Natural killer cell (primary cell): ENCODE measurements around the gene WNK1. TPM values are rescaled to one million over a fixed set of nuclear protein-coding genes. Genes with fewer than 3 reads are reported as not detected.

Experiments
- ATAC-seq, 3 donors: fragments of 150-1000 bp in 2 of 3; fragments of 200-7000 bp in 1 of 3; cut with Tn5 transposase; 1 replicate in 1 of 3; 2 replicates in 2 of 3; pipeline ENCODE4 v1.10.0; 2021; ENCODE audit warnings: mild to moderate bottlenecking in 2 of 3, moderate library complexity in 2 of 3
- DNase-seq, 2 donors: peaks; one replicate each; pipeline versions ENCODE4 v3.0.0 to v3.0.0-alpha.2; 2013 to 2021; ENCODE audit warnings: mixed read lengths in 1 of 2
- H3K27ac ChIP-seq: one replicate; pipeline ENCODE4 v1.5.1; 2013; ENCODE audit warnings: mild to moderate bottlenecking, low read length
- H3K27me3 ChIP-seq: one replicate; pipeline ENCODE4 v1.6.1; 2013; ENCODE audit warnings: low read length; ENCODE audit not compliant: control insufficient read depth, insufficient read depth
- H3K36me3 ChIP-seq: one replicate; pipeline ENCODE4 v1.6.1; 2013; ENCODE audit warnings: low read length; ENCODE audit not compliant: control insufficient read depth, insufficient read depth
- H3K4me1 ChIP-seq: one replicate; pipeline ENCODE4 v1.6.1; 2013; ENCODE audit warnings: low read length; ENCODE audit not compliant: control insufficient read depth, insufficient read depth
- H3K4me3 ChIP-seq: one replicate; pipeline ENCODE4 v1.5.1; 2013; ENCODE audit warnings: low read length
- H3K9me3 ChIP-seq: one replicate; pipeline ENCODE4 v1.6.1; 2013; ENCODE audit warnings: low read length; ENCODE audit not compliant: control insufficient read depth, insufficient read depth
- H3K27ac Mint-ChIP-seq, 2 donors: one replicate each; pipeline ENCODE4 v1.8.0; 2022; ENCODE audit warnings: mild to moderate bottlenecking in 2 of 2, mixed read lengths in 2 of 2, moderate library complexity in 1 of 2
- H3K27me3 Mint-ChIP-seq, 2 donors: one replicate each; pipeline ENCODE4 v1.8.0; 2022; ENCODE audit warnings: low read depth in 2 of 2, mixed read lengths in 2 of 2
- H3K36me3 Mint-ChIP-seq: one replicate; pipeline ENCODE4 v1.8.0; 2022; ENCODE audit warnings: mixed read lengths
- H3K4me1 Mint-ChIP-seq, 2 donors: one replicate each; pipeline ENCODE4 v1.8.0; 2022; ENCODE audit warnings: mixed read lengths in 2 of 2
- H3K4me3 Mint-ChIP-seq: one replicate; pipeline ENCODE4 v1.8.0; 2022; ENCODE audit warnings: mild to moderate bottlenecking, moderate library complexity, mixed read lengths
- H3K9me3 Mint-ChIP-seq, 2 donors: one replicate each; pipeline ENCODE4 v1.8.0; 2022; ENCODE audit warnings: mixed read lengths in 2 of 2
- CTCF ChIP-seq: fragments of 200-600 bp; IDR thresholded peaks from one replicate; pipeline ENCODE4 v1.8.0; 2022; ENCODE audit warnings: antibody characterized with exemption
- WGBS: methylation state at CpG from one replicate; pipeline ENCODE4 v1.1.7; 2013; ENCODE audit warnings: missing lambda C conversion rate; ENCODE audit not compliant: insufficient coverage; 5-methylcytosine and 5-hydroxymethylcytosine counted together
- intact Hi-C: fragments of 100-400 bp; cut with micrococcal nuclease; formaldehyde crosslinking; loops from one replicate; pipeline ENCODE4 v1.14.2; 2022
- total RNA-seq, 4 donors: library from RNA; stranded (reverse); fragments of 120-200 nt in 1 of 4; gene quantifications; one replicate each; pipeline versions ENCODE4 v1.2.3 to v1.2.4, GENCODE V29; 2013 to 2022

Gene WNK1
- total RNA-seq, 3 donors from 2014 or later (not counting 1 experiment from before 2014, with no cell fraction given) = 177 to 203 (median 192) TPM

DNA sequence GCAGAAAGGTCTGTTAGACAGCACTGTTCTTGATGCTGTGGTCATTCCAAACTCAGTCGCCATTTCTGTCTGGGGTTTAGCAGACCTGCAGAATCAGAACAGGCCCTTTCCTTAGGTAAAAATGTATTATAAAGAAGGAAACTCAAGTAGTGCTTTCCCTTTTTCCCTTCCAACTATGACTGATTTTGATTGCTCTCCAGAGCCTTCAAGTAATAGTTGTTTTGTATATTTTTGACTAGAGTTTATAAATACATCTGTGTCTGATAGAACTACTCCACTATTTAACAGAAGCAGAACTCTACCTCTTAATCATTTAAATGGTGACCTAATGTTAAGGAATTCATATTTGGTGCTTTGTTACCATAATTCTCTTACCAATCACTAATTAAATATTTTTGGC lies 74.0 kb downstream of the WNK1 start:
- no peak for DNase-seq
- peak overlapping the region in 1 of 2 donors; percentile 26 for H3K27ac Mint-ChIP-seq
- H3K4me3 Mint-ChIP-seq = no peak overlapping the region
- ATAC-seq = no peak
- WGBS = 92% methylated on average over 1 of the region's 1 CpG
- no peaks in the 10 kb centered on the region for H3K9me3 ChIP-seq
- no peak overlapping the region for H3K27ac ChIP-seq
- peaks cover 34% of the 10 kb centered on the region for H3K36me3 ChIP-seq
- no peaks in the 10 kb centered on the region for H3K27me3 ChIP-seq
- intact Hi-C loops = no loop called here
- no peak overlapping the region for H3K4me3 ChIP-seq
- no peak for TF ChIP-seq CTCF
- no peaks in the 10 kb centered on the region for H3K27me3 Mint-ChIP-seq
- H3K36me3 Mint-ChIP-seq = no peaks in the 10 kb centered on the region
- H3K4me1 Mint-ChIP-seq = peaks cover 32 to 41% of the 10 kb centered on the region in 2 donors
- H3K4me1 ChIP-seq = peaks cover 6% of the 10 kb centered on the region
- peaks cover 2 to 5% of the 10 kb centered on the region in 2 donors for H3K9me3 Mint-ChIP-seq

DNA sequence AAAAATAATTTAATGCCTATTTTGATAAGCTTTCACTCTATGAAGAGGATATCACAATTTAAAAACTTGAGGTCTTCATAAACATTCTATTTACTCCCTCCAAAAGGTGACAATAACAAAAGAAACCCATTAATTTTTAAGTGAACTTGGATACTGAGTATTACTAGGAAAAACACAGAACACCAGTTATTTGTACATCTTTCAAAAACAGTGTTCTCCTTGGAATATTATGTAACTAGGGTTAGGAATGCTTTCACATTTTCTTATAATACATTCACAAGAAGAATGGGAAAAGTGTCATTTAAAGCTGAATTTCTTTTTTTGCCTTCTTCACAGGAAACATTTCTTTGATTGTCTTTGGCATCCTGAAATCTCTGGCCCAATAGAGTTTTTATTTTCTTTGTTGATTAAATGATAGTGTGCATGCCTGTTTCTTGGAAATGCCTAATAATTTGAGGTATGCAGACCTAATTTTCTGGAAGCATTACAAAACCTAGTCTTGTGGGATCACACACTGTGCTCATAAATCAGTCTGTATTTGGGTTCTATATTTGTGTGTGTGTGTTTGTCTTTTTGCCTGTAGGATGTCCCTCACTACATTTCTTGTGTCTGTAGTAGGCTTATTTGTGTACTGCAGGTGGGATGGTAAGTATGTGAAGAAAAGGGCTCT lies 76.5 kb downstream of the WNK1 start:
- intact Hi-C loops = no loop called here
- H3K4me3 ChIP-seq = no peak overlapping the region
- peaks cover 46% of the 10 kb centered on the region for H3K36me3 ChIP-seq
- peaks cover 9% of the 10 kb centered on the region for H3K36me3 Mint-ChIP-seq
- H3K27me3 Mint-ChIP-seq = no peaks in the 10 kb centered on the region
- peaks cover 3% of the 10 kb centered on the region for H3K4me1 ChIP-seq
- H3K27ac ChIP-seq = no peak overlapping the region
- peak overlapping the region; percentile 43 to 47 for H3K27ac Mint-ChIP-seq
- no peaks in the 10 kb centered on the region for H3K27me3 ChIP-seq
- H3K9me3 ChIP-seq = no peaks in the 10 kb centered on the region
- ATAC-seq (no peak), DNase-seq (no peak)
- no peaks in the 10 kb centered on the region for H3K9me3 Mint-ChIP-seq
- peaks cover 26% of the 10 kb centered on the region in 2 donors for H3K4me1 Mint-ChIP-seq
- TF ChIP-seq CTCF = no peak
- no peak overlapping the region for H3K4me3 Mint-ChIP-seq

- no peak overlapping the region for H3K4me3 Mint-ChIP-seq
- H3K4me1 Mint-ChIP-seq = peaks cover 15 to 25% of the 10 kb centered on the region in 2 donors
- peaks cover 9% of the 10 kb centered on the region for H3K36me3 Mint-ChIP-seq
- Histone ChIP-seq H3K4me1 (no peaks in the 10 kb centered on the region), H3K9me3 (no peaks in the 10 kb centered on the region), H3K4me3 (no peak overlapping the region), H3K27ac (no peak overlapping the region), H3K27me3 (no peaks in the 10 kb centered on the region), H3K36me3 (peaks cover 54% of the 10 kb centered on the region)
- DNase-seq = no peak
- 100% methylated on average over 4 of the region's 4 CpGs for WGBS
- H3K27me3 Mint-ChIP-seq = no peaks in the 10 kb centered on the region
- H3K9me3 Mint-ChIP-seq = no peaks in the 10 kb centered on the region
- no peak for TF ChIP-seq CTCF
- intact Hi-C loops = no loop called here
- no peak for ATAC-seq
- H3K27ac Mint-ChIP-seq = peak overlapping the region in 1 of 2 donors; percentile 14
These were observed 77.9 kb downstream of the WNK1 start for GRCh38 chr12:830111-830867.
